HG02759 (cell line): ENCODE measurements around the gene SYMPK.

Source experiments
- ATAC-seq: cut with Tn5 transposase; IDR thresholded peaks from one replicate; pipeline ENCODE4 v1.9.1; 2021; ENCODE audit warnings: mild to moderate bottlenecking, moderate library complexity; ENCODE audit not compliant: unreplicated experiment

SYMPK gene

DNA sequence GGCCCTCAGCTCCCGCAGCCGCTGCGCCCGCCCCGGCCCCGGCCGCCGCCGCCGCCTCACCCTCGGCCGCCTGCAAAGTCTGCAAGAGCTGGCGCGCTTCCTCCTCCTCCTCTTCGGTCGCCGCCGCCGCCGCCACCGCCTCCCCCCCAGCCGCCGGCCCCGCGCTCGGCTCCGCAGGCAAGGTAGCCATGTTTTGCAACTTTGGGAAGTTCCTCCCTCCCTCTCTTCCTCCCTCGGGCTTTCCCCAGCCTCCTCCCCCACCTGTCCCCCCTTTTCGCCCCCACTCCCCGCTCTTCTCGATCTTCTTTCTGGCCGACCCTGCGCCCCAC is 94.3 kb downstream of the SYMPK start:
- ATAC-seq, result no peak

DNA sequence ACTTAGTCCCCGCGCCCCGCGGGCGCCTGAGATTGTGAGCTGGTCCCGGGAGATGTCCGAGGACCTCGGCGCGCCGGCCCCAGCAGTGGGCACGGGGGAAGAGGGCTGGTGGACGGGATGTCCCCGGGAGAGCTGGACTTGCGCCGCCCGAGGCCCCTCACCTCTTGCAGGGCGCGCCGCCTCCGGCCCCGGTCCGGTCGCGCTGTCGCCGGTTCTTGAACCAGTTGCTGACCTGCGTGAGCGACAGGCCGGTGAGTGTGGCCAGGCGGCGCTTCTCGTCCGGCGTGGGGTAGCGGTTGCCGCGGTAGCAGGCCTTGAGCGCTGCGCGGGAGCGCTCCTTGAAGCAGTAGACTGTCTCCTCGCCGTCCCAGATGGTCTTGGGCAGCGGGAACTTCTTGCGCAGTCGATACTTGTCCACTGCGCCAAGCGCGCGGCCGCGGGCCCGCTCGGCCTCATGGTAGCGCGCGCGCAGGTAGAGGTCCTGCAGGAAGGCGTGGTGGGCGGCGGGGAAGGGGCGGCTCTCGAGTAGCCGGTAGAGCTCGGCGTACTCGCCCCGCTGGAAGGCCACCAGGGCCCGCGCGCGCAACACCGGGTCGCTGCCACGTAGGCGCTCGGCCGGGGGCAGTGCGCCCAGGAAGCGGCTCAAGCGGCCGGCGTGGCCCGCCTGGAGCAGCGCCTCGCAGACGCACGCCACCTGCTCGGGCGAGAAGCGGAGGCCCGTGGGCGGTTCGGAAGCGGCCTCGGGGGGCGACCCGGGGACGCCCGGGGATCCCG is 94.9 kb downstream of the SYMPK start:
- no peak for ATAC-seq

DNA sequence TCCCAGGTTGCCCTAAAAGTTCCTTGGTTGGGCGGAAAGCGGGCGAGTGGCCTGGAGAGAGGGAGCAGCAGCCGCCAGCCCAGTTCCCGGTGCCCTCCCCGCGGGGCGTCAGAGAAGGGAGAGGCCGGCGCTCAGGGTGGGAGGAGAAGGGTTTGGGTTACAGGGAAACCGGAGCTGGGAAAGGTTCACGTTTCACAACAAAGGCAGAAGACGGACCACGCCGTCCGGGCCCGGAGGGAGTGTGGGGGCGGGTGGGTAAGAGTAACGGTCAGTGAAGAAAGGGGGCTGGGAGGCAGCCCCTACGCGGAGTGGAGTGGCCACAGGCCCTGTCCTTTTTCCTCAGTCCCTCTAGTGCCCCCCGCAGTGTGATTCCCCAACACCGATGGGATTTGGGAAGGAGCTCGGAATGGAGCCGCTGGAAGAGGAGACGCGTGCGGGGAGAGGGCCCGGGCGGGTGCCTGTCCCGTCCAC is 95.5 kb downstream of the SYMPK start:
- no peak for ATAC-seq

DNA sequence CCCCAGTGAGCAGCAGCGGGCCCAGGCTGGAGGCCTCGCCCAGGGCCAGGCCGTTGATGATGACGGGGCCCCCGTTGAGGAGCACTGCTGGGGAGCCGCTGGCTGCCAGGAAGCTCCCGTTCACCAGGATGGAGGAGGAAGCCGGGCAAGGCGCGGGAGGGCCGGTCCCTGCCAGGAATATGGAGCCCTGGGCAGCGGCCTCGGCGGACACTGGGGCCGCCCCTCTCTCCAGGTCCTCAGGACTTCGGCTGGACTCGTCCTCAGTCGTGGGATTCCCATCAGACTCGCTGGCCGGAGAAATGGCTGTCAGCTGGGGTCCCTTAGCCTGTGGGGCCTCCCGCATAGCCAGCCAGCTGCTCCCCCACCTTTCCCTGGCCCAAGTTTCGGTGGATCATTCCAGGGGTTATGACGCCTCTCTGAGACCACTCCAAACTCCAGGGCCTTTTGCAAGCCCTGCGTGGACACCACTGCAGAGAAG is 96.0 kb downstream of the SYMPK start:
- ATAC-seq, result no peak

DNA sequence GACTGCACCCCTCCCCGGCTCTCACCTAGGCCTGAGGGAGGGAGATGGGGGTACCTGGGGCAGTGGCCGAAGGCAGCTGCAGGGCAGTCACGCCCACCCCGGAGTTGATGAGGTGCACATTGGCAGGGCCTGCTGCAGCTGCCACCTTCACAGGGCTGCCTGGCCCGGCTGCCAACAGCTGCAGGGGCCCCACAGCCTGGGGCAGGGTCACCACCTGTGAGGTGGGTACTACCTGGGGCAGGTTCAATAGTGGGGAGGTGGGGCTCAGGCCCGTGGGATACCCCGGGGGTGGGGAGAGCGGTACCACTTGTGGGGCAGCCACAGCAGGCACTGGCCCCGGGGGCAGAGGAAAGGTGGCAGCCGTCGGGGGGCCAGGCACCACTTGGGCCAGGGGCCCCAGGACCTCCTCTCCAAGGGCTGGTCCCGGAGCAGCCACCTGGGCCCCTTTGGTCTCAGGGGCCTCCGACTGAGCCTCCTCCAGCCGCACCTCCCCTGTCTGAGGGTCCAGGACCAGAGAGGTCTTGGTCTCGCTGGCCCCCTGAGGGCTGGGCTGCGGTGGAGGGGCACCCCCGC is 96.6 kb downstream of the SYMPK start:
- ATAC-seq, result no peak

DNA sequence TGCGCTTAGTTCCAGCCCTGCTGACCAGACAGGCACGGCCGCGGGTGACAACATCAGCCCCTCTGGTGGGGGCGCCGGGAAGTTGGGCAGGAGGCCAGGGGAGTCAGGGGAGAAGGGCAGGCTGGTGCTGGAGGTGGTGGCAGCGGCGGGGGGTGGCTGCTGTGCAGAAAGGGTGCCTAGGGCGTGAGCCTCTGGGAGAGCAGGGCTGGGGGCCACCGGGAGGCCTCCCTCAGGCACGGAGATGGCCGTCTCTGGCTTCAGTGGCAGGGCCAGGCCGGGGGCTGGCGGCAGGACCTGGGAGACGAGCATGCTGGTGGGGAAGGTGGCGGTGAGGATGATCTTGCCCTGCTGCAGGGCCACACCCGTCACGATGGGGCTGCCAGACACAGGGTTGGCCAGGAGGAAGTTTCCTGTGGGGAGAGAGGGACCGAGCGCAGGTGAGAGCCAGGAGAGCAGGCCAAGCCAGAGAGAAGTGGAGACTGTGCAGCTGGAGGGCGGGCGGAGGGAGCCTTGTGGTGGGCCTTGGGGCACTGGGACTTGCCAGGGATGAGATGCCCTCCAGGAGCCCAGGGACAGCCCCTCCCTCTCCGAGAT is 97.1 kb downstream of the SYMPK start:
- no peak for ATAC-seq
